PFSK-1 (cell line): Measurements from ENCODE around the gene GFPT1.

Experiments used
- FOXP2 ChIP-seq: optimal IDR thresholded peaks from 2 replicates; pipeline ENCODE3; 2011; ENCODE audit warnings: borderline replicate concordance, control low read depth, inconsistent platforms; ENCODE audit not compliant: insufficient read depth; ENCODE audit errors: extremely low read length, extremely low read depth
- POLR2AphosphoS5 ChIP-seq: IDR thresholded peaks from 2 replicates; pipeline ENCODE4 v1.6.1; 2012; ENCODE audit warnings: low read depth, mild to moderate bottlenecking, control low read depth, low read length, moderate library complexity
- REST ChIP-seq, 2 experiments: IDR thresholded peaks; 2 replicates each; pipeline versions ENCODE4 v1.6.1 to v1.8.0; 2011 to 2012; ENCODE audit warnings: low read depth in 2 of 2, low read length in 2 of 2, control low read depth in 1 of 2, inconsistent platforms in 1 of 2, mild to moderate bottlenecking in 1 of 2, moderate library complexity in 1 of 2; ENCODE audit not compliant: insufficient read depth in 1 of 2
- SIN3A ChIP-seq: IDR thresholded peaks from 2 replicates; pipeline ENCODE4 v1.6.1; 2012; ENCODE audit warnings: mild to moderate bottlenecking, low read length, moderate library complexity, borderline replicate concordance; ENCODE audit not compliant: insufficient read depth
- TAF1 ChIP-seq: IDR thresholded peaks from 2 replicates; pipeline ENCODE4 v1.6.1; 2012; ENCODE audit warnings: low read length, control low read depth, borderline replicate concordance; ENCODE audit not compliant: insufficient read depth

DNA sequence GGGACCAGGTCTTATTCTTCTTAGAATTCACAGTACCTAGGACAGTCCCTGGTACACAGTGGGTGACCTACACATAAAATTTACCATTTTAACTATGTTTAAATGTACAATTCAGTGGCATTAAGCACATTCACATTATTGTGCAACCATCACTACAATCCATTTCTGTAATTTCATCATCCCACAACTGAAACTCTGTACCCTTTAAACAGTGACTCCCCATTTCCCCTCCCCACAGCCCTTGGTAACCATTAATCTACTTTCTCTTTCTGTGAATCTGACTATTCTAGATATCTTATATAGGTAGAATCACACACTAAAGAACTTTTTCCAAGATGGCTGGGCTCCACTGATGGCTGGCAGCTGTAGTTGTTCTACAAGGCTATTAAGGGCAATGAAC lies 41.6 kb downstream of the GFPT1 start:
- no peak for TF ChIP-seq REST (IDR thresholded peaks at IDR 0.05; ENCODE audit: insufficient read depth in 1 of 2, low read depth in 2 of 2, low read length in 2 of 2)
- TF ChIP-seq POLR2AphosphoS5: no peak
- TF ChIP-seq SIN3A: no peak
- TF ChIP-seq FOXP2: no peak
- TF ChIP-seq TAF1: no peak
